ENCODE results near the gene DNAJC5G.
A peak's percentile ranks its signal among the peaks of the same experiment; 100 is the strongest.
"Not testable (repeated sequence)": the region's sequence is repeated elsewhere in the genome, so short reads cannot be mapped to it uniquely, and the experiment has no call there.

DNAJC5G gene

DNA sequence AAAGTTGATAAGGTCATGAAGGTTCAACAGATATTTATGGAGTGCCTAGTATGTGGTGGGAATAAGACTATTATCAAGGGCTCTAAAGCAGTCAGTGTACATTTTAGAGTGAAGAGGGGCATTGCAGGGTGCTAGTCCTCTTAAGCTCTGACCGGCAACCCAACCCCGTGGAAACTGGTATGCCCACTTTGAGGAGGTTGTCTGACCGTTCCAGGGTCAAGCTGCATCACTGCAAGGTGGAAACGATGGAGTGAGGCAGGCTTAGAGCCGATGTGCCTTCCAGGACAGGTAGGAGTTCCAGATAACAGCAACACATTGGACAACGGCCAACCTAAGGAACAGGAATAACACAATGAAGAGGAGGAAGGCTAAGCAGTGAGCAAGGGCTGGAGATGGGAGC lies 34.4 kb downstream of the DNAJC5G start:
- ATAC-seq (no peak), DNase-seq (no peak)

DNA sequence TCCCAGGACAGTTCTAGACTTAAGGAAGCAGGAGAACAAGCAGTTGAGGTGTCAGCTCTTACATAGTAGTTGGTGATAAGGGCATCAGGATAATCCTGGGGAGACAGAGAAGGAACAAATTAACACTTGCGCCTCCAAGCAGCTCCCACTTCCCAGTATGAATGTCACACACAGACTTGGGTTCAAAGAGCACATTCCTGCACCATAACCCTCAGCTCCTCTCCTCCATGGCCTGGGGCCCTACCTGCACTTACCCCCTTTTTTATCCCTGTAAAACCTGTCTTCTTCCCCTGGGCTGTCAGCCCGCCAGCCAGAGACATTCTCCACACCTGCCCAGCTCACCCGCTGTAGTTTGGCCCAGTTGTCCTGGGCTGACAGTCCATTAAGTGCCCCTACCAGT lies 36.9 kb downstream of the DNAJC5G start:
- DNase-seq (no peak), ATAC-seq (no peak)

- DNase-seq, result no peak
- ATAC-seq, result no peak
Measured at GRCh38 chr2:27313882-27314645, 38.8 kb downstream of the DNAJC5G start.

GRCh38 chr2:27314709-27315108 lies 39.5 kb downstream of the DNAJC5G start:
- DNase-seq (no peak), ATAC-seq (no peak)

GRCh38 chr2:27315122-27315521 lies 39.9 kb downstream of the DNAJC5G start:
- no peak for DNase-seq
- ATAC-seq, result no peak

DNA sequence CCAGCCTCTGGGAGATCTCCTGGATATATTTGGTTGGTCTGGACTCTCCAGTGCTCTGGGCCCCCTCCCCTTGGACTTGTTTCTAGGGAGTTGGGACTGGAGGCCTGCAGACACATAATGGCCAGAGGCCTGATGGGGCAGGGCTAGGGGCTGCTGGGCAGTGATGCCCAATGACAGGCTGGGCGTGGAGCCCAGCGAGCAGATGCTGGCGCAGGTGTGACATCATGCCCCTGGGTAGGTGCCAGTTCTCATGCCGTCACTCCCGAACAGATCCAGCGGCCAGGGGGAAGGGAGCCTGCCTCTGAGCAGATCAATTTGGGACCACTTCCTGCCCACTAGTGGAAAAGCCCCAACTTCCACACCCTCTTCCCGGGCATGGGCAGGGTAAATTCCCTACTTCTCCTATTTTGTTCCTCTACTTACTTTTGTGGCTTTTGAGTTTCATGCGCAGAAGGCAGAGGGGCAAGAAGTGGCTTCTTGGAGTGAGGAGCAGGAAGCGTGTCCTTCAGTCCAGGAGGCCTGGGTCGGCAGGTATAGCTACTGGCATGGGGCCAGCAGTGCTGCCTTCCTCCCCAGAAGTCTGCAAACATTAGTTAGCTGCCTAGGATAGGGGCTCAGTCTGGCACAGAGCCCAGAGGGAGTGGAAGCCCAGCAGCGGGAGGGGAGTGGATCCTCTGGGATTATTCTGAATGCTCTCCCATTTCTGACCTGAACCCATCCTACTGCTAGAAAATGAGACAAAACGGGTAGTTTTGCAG lies 41.6 kb downstream of the DNAJC5G start:
- ATAC-seq (no peak), DNase-seq (no peak)

DNA sequence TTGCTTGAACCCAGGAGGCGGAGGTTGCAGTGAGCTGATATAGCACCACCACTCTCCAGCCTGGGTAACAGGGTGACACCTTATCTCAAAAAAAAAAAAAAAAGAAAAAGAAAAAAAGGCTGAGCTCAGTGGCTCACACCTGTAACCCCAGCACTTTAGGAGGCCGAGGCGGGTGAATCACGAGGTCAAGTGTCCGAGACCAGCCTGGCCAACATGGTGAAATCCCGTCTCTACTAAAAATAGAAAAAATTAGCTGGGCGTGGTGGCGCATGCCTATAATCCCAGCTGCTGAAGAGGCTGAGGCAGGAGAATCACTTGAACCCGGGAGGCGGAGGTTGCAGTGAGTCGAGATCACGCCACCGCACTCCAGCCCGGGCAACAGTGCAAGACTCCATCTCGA lies 44.6 kb downstream of the DNAJC5G start:
- DNase-seq, ATAC-seq: not testable (repeated sequence)

GRCh38 chr2:27320958-27321543 lies 45.8 kb downstream of the DNAJC5G start:
- ATAC-seq (no peak), DNase-seq (no peak)

GRCh38 chr2:27322301-27322765 lies 47.1 kb downstream of the DNAJC5G start:
- peak; percentile 22 for DNase-seq
- ATAC-seq, result peak; percentile 21

DNA sequence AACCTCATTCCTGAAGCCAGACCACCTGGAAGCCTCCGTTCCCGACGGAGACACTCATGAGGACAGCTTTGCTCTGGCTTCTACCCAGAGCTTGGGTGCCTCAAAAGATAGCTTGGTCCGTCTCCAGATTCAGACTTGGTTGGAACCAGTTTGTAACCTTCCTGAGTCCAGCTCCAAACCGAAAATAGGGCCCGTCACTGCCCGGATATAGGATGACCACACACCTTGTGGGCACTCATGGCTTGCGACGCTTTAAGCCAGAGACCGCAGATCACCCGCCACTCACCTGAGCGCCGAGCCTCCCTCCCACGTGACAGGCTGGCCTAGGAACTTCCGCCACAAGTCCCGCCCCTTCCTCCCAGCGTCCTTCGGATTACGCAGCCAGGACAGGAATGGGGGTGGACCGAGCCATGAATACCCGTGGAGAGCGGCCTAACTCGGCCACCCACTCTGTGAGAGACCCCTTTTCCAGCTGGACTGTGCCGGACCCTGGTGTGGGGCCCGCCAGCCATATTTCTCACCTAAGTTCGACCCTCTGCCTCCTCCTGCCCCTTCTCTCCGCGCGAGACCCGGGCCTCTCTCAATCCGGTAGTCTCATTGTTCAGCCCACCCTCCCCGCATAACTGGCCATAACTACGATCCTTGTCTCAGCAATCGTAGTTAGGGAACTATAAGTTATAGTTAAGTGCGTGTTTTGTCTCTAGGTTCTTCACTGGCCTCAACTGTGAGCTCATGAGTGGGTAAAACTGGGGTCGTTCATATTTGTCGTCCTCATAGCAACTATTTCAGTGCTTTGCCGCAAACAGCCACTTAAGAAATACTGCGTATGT lies 47.7 kb downstream of the DNAJC5G start, which contains the start of gene MPV17:
Gene MPV17, minus strand, starts transcription at position 332 of the 830 bp plus-strand sequence. CDS start 580 bp downstream, outside the sequence.
- DNase-seq (peak; percentile 90), ATAC-seq (peak; percentile 96)

GRCh38 chr2:27323596-27324285 lies 48.5 kb downstream of the DNAJC5G start:
- DNase-seq (no peak), ATAC-seq (peak; percentile 3)

DNA sequence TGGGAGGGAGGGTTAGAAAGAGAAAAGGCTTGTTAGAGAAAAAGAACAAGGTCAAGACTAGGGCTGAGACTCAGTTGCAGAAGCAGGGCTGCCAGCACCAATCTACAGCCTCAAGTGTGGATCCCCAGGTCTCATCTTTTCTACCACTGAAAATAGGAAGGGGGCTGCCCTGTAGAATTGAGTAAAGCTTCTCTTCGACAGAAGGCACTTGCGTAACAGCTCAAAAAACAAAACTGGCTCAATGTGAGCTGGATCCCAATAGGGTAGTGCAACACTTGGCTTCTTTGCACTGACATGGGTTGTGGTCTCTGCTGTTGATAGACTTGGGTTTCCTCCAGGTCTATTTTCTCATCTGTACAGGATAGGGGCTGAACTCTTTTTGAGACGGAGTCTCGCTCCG lies 49.5 kb downstream of the DNAJC5G start:
- ATAC-seq, result no peak

More for the DNA sequence above, 49.5 kb downstream of the DNAJC5G start:
- no peak for DNase-seq

Measured in stimulated activated naive CD8-positive, alpha-beta T cell treated with anti-CD3 and anti-CD28 coated beads, Interleukin-15, Interleukin-2, amounts not matched to agents 100 U/mL and 50 U/mL, for 24 hours (primary cell).